ENCODE results near the gene MYOC.
"Not testable (repeated sequence)": the region's sequence is repeated elsewhere in the genome, so short reads cannot be mapped to it uniquely, and the experiment has no call there.

MYOC gene

DNA sequence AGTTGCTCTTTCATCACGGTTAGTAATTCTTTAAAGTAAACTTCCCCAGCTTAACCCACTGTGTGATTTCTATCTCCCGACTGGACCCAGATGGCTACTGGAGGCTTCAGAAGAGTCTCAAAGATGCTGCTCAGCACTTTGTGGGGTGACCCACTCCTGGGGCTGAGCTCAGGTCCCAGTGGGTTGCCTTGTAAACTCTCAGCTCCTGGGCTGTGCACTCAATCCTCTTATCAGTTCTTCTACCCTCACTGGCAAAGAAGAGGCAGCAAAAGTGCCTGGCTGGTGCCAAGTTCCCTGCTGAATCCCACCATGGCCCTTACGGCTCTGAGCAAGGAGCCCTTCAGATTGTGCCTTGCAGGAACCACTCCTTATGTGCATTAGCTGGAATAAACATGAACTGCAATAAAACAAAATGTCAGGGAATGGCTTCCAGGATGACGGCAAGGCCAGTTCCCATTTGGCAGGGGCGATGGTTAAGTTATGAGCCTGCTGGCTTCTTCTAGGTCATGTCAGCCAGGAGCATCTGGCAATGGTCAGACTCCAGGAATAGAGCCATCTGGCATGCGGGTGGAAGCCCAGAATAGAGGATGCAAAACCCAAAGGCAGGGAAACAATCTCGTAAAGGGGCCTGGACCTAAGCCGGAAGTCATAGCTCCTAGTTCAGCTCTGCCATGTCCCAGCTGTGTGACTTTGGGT, 6.8 kb downstream of the MYOC start:
- DNase-seq = no peak

DNA sequence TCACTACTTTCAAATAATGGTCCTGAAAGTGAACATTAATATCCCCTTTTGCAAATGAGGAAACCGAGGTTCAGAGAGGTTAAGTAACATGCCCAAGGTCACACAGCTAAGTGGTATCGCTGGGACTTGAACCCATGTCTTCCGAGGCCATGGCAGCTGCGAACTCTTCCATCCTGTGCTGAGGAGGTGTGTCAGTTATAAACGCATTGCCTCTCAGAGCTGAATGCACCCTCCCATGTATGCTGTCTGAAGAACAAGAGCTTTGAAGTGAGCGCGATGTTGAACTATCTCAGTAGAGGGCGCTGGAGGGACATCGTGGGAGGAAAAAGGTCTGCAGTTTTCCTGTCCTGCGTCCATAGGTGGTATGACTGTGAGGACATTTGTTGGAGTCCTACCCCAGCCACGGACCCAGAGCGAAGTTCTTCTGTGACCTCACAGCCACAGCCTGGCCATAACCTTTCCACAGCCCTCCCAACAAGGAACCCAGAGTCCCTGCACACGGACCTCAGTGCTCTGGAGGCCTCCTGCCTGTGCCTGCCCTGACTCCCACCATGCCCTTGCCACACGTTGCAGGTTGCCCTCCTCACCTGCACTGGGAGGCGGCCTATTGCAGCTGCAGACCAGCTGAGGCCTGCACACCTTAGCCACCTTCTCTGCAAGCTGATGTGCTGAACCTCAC, 7.5 kb downstream of the MYOC start:
- DNase-seq = peak; percentile 64

DNA sequence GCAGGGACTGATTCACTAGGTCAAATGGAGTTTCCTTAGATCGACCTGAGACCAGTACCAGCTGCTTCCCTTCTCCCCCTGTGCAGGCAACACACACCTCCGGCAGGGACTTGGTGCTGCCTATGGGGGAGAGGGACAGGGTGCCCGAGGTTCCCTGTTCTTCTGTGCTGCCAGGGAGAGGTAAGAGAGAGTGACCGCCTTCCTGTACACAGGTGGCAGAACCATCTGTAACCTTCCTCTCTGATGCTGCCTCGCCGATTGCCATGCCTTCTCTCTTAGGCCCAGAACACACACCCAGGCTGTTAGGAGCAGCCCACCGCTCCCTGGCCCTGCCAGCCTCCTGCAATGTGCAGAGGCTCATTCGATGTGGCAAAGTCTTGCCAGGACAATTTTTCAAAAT, 9.3 kb downstream of the MYOC start:
- DNase-seq = no peak

DNA sequence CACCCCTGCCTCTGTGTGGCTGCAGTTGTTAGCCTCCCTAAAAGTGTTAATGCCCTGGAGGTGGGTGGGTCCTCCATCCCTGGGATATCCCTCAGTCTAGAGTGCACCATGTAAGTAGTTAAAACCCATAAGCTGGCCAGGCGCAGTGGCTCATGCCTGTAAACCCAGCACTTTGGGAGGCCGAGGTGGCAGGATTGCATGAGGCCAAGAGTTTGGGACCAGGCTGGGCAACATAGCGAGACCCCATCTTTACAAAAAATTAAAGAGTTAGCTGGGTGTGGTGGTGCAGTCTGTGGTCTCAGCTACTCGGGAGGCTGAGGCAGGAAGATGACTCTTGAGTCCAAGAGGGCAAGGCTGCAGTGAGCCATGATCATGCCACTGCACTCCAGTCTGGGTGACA, 10.3 kb downstream of the MYOC start:
- DNase-seq = no peak

DNA sequence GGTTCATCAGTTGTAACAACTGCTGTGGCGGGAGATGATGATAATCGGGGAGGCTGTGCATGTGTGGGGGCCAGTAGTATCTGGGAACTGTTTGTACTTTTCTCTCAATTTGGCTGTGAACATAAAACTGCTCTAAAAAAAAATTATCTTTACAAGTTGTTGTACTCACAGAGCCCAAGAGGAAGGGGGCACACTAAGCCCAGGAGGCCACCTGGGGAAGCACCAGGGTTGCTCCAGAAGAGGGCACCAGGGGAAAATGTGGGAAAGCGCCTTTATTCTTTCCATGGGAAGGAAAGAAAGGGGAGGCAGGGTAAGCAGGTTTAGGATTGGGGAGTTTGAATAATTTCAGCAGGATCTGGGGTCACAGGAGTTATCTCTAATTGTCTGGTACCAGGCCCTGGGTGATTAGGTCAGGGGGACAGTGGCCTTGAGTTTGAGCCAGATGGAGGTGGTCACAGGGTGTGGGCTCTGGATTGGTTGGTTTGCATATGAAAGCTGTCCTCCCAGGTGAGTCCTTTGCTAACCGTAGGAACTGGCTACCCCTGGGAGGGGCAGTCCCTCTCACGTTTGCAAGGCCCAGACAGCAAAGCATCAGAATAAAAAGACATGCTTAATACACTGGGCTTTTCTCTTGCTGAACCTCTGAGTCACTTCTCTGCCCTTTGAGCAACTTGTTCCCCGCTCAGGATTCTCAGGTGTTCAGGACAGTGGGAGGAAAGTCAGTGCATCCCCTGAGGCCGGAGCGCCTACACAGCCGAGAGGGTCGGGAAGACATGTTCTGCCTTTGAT, 11.2 kb downstream of the MYOC start:
- no peak for DNase-seq

DNA sequence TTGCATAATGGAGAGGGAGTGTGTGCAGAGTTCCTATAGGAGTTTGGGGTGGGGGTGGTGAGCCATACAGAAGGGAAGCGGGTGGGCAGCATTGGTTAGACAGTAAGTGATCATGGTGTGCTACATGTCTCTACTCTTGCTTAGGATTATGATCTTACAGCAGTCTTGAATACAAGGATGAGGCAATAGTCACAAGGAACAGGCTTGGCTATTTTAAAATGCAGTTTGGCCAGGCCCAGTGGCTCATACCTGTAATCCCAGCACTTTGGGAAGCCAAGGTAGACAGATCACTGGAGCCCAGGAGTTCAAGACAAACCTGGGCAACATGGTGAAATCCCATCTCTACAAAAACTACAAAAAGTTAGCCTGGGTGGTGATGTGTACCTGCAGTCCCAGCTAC, 12.3 kb downstream of the MYOC start:
- DNase-seq = no peak

DNA sequence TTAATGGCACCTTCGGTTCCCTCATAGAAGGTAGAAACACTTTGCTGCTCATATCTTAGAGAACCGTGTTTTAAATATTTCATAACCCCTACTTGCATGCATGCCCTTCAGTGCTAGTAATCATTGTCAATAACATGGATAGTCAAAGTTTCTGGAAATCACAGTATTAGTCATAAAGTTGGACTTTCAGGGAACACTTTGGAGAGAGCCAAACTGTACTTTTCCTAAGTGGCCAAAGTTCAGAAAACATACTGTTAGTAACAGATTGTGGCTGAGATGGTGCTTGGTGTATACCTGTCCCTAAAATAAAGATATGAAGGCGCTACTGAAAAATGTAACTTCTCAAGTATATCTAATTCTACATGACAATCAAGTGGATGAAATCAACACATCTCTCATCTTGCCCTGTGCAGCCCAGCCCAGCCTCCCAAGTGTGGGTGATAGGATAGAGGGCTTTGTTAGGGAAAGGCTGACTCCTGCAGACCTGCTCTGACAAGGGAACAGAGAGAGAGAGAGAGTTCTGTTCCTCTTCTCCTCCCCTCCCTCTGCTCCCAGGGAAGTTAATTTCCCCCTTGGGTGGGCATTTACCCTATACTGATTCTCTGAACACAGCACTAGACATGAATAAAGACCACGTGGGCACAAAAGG, 14.4 kb downstream of the MYOC start:
- DNase-seq = no peak

DNA sequence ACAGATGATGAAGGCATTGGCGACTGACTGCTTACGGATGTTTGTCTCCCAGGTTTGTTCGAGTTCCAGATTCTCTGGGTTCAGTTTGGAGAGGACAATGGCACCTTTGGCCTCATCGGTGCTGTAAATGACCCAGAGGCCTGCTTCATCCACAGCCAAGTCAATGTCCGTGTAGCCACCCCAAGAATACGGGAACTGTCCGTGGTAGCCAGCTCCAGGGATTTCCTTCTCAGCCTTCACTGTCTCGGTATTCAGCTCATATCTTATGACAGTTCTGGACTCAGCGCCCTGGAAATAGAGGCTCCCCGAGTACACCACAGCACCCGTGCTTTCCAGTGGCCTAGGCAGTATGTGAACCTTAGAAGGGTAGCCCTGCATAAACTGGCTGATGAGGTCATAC, 16.3 kb downstream of the MYOC start:
- no peak for DNase-seq

DNA sequence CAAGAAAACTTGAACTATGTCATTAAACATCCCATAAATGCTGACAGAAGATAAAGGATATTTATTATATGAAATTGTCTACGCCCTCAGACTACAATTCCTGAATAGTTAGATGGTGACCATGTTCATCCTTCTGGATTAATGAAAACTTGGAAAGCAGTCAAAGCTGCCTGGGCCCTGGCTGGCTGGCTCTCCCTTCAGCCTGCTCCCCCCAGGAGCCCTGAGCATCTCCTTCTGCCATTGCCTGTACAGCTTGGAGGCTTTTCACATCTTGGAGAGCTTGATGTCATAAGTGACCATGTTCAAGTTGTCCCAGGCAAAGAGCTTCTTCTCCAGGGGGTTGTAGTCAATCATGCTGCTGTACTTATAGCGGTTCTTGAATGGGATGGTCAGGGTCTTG, 16.8 kb downstream of the MYOC start:
- no peak for DNase-seq

DNA sequence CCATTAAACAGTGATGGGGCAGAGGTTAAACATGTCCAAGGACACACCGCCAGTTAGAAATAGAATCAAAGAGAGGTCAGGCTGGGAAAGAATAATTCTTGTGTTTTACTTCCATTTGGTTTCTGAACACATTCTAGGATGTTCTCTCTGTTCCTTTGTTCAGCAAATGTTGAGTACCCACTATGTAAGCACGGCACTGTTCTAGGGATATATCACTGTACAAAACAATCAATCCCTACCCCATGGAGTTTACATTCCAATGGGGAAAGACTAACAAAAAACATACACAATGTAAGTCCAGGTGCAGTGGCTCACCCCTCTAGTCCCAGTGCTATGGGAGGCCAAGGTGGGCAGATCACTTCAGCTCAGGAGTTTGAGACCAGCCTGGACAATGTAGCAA, 24.3 kb downstream of the MYOC start:
- DNase-seq = no peak

DNA sequence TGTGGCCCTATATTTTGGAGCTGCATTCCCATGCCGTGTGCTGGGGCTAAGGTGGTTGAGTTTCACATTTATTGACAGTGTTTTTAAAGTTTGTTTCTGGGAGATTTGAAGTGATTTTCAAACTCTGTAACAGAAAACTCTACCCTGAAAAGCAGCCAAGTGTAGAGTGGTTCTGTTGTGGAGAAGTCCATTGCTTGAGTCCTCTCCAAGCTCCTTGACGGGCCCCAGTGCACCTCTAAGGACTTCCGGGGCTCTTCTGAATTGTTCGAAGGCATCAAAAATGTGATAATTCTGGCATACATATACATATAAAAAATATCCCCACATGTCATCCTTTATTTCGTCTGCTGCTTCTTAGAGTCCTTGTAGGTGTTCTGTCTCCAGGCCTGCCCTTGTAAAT, 25.5 kb downstream of the MYOC start:
- DNase-seq = no peak

DNA sequence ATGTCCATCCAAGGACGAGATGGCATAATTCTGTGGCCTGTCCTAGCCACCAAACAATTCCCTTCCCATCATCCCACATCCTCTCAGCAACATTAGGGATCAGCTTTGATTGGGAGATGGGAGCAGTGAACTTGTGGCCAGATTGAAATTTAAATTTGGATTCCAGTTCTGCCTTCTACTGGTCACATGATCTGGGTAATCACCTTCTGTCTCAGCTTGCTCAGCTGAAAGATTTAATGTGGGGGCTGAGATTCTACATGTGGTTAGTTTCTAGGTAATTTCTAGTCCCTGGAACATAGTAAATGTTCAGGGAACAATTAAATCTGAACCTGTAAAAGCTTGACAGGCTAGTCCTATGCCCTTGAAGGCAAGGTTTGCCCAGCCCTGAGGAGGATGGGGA, 27.3 kb downstream of the MYOC start:
- no peak for DNase-seq

DNA sequence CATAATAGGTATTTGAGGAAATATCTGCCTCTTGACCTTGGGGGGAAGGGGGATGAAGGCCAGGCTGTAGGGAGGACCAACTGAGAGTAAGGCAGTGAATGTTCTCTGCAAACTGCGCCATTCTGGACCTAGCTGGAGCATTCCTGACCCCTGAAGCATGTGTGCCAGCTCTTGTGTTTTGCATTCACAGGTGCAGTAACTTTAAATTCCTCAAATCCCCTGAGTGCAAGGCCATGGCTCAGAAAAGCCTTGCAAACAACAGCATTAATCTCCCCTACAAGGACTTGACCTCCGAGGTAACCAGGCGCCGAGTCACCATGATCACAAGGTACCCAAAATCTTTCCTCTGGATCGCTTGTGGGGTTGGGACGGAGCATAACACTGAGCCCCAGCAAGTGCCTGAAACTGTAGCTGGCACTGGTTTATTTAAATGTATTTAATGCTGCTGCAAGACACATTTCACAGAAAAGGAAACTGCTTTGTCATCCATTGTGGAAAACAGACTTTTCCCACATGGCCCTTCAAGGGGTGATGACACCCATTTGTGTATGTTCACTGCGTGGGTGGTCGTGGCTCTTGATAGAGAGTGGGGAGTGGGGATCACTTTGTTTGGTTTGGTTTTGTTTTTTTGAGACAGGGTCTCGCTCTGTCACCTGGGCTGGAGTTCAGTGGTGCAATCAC, 28.7 kb downstream of the MYOC start:
- no peak for DNase-seq

DNA sequence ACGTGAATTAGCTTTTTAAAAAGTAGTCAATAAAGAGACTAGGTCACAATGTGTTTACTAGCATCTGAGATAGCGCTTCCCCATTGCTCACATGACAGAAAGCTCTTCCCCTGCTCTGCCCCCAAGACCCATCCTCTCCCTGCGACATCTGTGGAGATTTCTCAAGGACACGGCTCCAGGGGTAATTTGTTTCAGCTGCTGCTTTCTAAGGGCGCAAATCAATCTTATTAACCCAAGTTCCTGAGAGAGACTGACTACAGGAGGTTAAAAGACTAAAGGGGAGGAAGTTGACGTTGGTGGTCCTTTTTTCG, 30.4 kb downstream of the MYOC start, which contains the start of gene MYOCOS:
MYOCOS (plus strand) TSS at position 92 of the 311 bp plus-strand sequence. CDS start 1,641 bp downstream, outside the sequence.
- DNase-seq = no peak

DNA sequence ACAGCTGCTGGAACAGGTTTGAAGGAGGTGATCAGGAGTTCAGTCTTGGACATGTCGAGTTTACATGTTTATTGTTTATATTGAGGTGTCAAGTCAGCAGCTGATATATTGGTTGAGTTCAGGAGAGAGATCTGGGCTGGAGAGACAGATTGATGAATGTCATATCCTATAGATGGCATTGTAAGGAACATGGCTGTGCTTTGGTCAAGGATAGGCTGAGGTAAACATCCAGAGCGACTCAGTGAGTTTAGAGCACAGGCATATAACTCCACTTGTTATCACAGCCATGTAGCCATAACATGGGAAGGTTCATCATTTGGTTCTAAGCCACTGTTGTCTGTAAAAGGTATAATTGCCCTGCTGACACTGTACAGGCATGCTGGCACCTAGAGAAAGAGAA, 35.9 kb downstream of the MYOC start:
- no peak for DNase-seq

DNA sequence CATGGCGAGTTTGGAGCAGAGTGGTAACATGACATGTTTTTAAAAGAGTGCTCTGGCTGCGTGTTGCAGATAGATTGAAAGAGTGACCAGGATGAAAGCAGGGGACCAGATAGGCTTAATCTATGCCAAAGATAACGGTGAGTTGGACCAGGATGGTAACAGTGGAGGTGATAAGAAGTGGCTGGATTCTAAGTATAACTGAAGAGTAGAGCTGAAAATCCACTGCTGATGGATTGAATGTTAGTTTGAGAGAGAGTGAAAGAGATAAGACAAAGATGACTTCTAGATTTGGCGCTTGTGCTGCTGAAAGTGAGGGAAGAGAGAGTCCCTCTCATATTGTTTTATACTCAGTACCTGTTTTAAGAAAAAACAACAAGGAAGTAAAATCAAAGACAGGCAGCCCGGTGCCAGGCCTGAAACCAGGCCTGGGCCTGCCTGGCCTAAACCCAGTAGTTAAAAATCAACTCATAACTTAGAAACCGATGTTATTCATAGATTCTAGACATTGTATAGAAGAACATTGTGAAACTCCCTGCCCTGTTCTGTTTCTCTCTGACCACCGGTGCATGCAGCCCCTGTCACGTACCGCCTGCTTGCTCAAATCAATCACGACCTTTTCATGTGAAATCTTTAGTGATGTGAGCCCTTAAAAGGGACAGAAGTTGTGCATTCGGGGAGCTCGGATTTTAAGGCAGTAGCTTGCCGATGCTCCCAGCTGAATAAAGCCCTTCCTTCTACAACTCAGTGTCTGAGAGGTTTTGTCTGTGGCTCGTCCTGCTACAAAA, 37.2 kb downstream of the MYOC start:
- not testable (repeated sequence) for DNase-seq

DNA sequence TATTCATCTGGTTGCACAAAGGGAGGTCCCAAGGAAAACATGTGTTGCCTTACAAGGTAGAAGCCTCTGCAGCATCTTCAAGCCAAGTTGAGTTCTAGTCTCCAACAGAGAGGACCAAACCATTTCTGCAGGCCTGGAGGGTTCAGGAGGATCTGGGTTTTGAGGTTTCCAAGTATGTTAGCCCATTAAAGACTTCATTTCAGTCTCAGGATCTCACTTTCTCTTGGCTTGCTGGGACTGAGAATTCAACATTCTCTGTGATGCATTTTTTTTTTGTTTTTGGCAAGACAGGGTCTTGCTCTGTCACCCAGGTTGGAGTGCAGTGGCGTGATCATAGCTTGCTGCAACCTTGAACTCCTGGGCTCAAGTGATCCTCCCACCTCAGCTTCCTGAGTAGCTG, 39.2 kb downstream of the MYOC start:
- no peak for DNase-seq

DNA sequence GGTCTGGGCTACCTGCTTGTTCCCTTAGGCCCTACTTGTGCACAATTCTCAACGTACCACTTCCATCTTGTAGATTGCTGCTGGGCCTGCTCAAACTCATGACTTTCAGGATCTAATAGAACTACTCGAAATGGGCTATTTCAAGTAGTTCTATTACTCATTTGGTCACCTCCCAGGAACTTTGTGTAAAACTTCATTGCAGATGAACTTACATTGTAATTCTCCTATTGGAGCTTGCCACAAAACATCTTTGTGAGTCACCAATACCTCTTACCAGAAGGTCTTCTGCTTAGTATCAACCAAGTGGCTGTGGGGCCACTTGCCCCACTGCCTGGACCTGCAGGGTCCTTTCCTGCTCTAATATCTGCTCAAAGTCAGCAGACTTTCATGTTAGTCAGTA, 41.2 kb downstream of the MYOC start:
- no peak for DNase-seq

DNA sequence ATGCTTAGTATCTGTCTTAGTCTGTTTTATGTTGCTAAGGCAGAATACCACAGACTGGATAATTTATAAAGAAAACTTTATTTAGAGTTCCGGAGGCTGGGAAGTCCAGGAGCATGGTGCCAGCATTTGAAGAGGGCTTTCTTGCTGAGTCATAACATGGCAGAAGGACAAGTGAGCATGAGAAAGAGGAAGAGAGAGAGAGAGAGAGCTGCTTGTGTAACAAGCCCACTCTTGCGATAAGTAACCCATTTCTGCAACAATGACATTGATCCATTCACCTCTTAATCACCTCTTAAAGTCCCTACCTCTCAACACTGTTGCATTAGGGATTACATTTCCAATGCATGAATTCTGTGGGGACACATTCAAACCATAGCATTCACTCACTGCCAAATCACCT, 42.1 kb downstream of the MYOC start:
- DNase-seq = no peak

DNA sequence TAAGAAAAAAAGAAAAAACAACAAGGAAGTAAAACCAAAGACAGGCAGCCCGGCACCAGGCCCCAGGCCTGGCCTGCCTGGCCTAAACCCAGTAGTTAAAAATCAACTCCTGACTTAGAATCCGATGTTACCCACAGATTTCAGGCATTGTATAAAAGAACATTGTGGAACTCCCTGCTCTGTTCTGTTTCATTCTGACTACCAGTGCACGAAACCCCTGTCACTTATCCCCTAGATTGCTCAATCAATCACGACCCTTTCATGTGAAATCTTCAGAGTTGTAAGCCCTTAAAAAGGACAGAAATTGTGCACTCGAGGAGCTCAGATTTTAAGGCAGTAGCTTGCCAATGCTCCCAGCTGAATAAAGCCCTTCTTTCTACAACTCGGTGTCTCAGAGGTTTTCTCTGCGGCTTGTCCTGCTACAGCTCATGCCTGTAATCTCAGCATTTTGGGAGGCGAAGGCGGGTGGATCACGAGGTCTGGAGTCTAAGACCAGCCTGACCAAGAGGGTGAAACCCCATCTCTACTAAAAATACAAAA, 46.0 kb downstream of the MYOC start:
- DNase-seq = no peak

DNA sequence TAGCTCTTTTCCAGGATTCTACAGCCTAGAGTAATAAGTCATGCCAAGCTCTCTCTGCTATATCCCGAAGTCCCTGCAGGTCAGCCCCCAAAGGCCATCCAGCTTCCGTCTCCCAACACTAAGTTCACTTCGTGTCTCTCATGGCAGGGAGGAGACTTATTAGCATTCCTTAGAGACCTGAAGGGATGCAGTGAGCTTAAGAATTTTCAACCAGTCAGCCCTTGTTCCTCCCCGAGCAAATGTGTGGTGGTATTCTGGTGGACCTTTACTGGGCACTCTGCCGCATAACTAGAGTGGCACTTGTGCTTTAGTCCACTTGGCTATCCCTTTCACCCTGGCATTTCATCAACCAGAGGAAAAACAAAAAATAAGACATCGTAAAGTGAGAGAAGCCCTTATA, 49.4 kb downstream of the MYOC start:
- DNase-seq = not testable (repeated sequence)

DNA sequence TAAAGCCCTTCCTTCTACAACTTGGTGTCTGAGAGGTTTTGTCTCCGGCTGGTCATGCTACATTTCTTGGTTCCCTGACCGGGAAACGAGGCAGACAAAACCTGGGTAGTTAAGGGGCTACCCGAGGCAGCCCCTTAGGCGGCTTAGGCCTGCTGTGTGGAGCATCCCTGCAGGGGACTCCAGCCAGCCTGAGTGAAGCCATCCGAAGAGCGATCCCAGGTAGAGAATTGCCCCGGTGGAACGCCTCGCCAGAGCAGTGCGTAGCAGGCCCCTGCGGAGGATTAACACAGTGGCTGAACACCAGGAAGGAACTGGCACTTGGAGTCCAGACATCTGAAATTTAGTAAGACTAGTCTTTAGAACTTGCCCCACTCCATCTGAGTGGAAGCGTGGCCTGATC, 51.6 kb downstream of the MYOC start:
- DNase-seq = no peak
